ENCODE results near the gene JPT1.

Gene JPT1

DNA sequence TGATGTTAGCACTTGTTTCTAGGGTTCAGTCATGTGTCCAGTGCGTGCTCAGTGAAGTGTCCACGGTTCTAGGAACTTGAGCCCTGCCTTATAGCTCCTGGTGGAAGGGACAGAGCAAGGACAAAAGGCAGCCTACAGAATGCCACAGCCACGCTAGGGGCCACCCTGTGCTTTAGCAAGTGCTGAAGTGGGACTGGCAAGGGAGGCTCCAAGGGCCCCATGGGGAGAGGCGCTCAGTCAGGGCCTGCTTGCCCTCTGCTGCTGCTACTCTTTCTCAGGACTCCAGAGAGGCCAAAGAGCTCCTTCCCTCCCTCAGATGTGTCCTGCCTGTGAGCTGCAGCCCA, 29.5 kb downstream of the JPT1 start:
- Histone ChIP-seq H3K9ac (ENCODE audit: low read depth, low read length, poor library complexity, severe bottlenecking) (no peak overlapping the region), H3K79me2 (ENCODE audit: insufficient read depth, low read length) (peaks cover 4% of the 10 kb centered on the region; the same call in 1 of the 2 replicates), H3K36me3 (ENCODE audit: insufficient read depth, low read length) (peaks cover 2% of the 10 kb centered on the region; the same call in 1 of the 2 replicates), H3K9me2 (replicated peaks; ENCODE audit: low read depth, low read length) (no peaks in the 10 kb centered on the region), H3K4me2 (ENCODE audit: low read depth, low read length, poor library complexity, severe bottlenecking) (no peak overlapping the region), H2AFZ (ENCODE audit: low read length) (no peak overlapping the region), H3K9me3 (ENCODE audit: insufficient read depth, low read depth, low read length) (no peaks in the 10 kb centered on the region), H4K20me1 (ENCODE audit: insufficient read depth, low read length, poor library complexity, severe bottlenecking) (peaks cover 3% of the 10 kb centered on the region), H3K4me3 (ENCODE audit: low read length, poor library complexity, severe bottlenecking) (no peak overlapping the region), H3K27me3 (ENCODE audit: insufficient read depth, low read length, poor library complexity, severe bottlenecking) (no peaks in the 10 kb centered on the region), H3F3A (ENCODE audit: low read depth) (no peaks in the 10 kb centered on the region), H3K4me1 (ENCODE audit: insufficient read depth, low read length, poor library complexity, severe bottlenecking) (peaks cover 11% of the 10 kb centered on the region)
- TF ChIP-seq CTCF (conservative IDR thresholded peaks at IDR 0.05; ENCODE audit: low read length) = no peak
- no peak for TF ChIP-seq EZH2phosphoT487 (IDR thresholded peaks at IDR 0.05; ENCODE audit: borderline replicate concordance)

DNA sequence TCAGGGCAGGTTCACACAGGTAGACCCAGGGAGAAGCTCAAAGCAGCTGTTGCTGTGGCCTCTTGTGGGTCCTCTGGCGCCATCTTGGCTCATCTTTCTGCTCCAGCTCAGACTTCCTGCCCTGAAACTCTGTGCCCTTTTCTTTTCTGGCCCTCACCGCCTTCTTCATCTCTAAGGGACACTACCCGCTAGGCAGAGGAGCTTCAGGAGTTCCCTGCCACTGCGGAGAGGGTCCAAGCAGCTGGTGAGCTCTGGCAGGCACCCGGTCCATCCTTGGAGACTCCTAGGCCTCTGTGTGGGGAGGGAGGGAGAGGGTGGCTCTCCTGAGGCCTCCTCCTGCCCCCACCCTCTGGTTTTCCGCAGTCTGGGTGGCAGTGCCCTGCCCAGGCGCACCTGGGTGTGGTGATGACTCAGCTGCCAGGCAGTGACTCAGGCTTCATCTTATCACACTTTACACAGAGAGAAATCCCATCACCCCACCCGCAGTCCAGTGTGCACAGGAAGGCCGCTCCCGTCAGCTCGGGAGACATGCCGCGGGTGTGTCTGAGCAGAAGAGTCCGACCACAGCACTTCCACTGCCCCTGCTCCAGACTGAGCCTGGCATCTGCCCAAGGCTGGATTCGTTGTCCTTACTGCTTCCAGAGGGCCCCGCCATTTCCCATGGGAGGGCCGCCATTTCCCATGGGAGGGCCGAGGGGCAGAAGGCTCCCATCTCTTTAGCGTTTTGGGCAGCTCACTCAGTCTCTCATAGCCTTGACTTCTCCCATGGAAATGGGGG, 30.1 kb downstream of the JPT1 start:
- H3K9me3 ChIP-seq (ENCODE audit: insufficient read depth, low read depth, low read length) = no peaks in the 10 kb centered on the region
- no peaks in the 10 kb centered on the region; the same call in 1 of the 2 replicates for H3K36me3 ChIP-seq (ENCODE audit: insufficient read depth, low read length)
- H3K79me2 ChIP-seq (ENCODE audit: insufficient read depth, low read length) = no peaks in the 10 kb centered on the region
- no peaks in the 10 kb centered on the region for H3F3A ChIP-seq (ENCODE audit: low read depth)
- H4K20me1 ChIP-seq (ENCODE audit: insufficient read depth, low read length, poor library complexity, severe bottlenecking) = no peaks in the 10 kb centered on the region
- H3K27me3 ChIP-seq (ENCODE audit: insufficient read depth, low read length, poor library complexity, severe bottlenecking) = no peaks in the 10 kb centered on the region
- peaks cover 11% of the 10 kb centered on the region for H3K4me1 ChIP-seq (ENCODE audit: insufficient read depth, low read length, poor library complexity, severe bottlenecking)
- H3K9ac ChIP-seq (ENCODE audit: low read depth, low read length, poor library complexity, severe bottlenecking) = no peak overlapping the region
- no peak overlapping the region for H3K4me2 ChIP-seq (ENCODE audit: low read depth, low read length, poor library complexity, severe bottlenecking)
- no peaks in the 10 kb centered on the region for H3K9me2 ChIP-seq (replicated peaks; ENCODE audit: low read depth, low read length)
- TF ChIP-seq EZH2phosphoT487 (IDR thresholded peaks at IDR 0.05; ENCODE audit: borderline replicate concordance) = no peak
- no peak for TF ChIP-seq CTCF (conservative IDR thresholded peaks at IDR 0.05; ENCODE audit: low read length)
- H2AFZ ChIP-seq (ENCODE audit: low read length) = no peak overlapping the region
- H3K4me3 ChIP-seq (ENCODE audit: low read length, poor library complexity, severe bottlenecking) = no peak overlapping the region

GRCh38 chr17:75118307-75118706, 36.0 kb downstream of the JPT1 start:
- Histone ChIP-seq H3K9me2 (replicated peaks; ENCODE audit: low read depth, low read length) (no peaks in the 10 kb centered on the region), H2AFZ (ENCODE audit: low read length) (no peak overlapping the region), H4K20me1 (ENCODE audit: insufficient read depth, low read length, poor library complexity, severe bottlenecking) (no peaks in the 10 kb centered on the region), H3K9ac (ENCODE audit: low read depth, low read length, poor library complexity, severe bottlenecking) (no peak overlapping the region), H3K9me3 (ENCODE audit: insufficient read depth, low read depth, low read length) (no peaks in the 10 kb centered on the region), H3K36me3 (ENCODE audit: insufficient read depth, low read length) (no peaks in the 10 kb centered on the region; the same call in 1 of the 2 replicates), H3K4me3 (ENCODE audit: low read length, poor library complexity, severe bottlenecking) (no peak overlapping the region), H3F3A (ENCODE audit: low read depth) (no peaks in the 10 kb centered on the region), H3K79me2 (ENCODE audit: insufficient read depth, low read length) (peaks cover 14% of the 10 kb centered on the region), H3K27me3 (ENCODE audit: insufficient read depth, low read length, poor library complexity, severe bottlenecking) (no peaks in the 10 kb centered on the region), H3K4me1 (ENCODE audit: insufficient read depth, low read length, poor library complexity, severe bottlenecking) (peaks cover 11% of the 10 kb centered on the region), H3K4me2 (ENCODE audit: low read depth, low read length, poor library complexity, severe bottlenecking) (no peak overlapping the region)
- TF ChIP-seq CTCF (conservative IDR thresholded peaks at IDR 0.05; ENCODE audit: low read length) (no peak), EZH2phosphoT487 (IDR thresholded peaks at IDR 0.05; ENCODE audit: borderline replicate concordance) (no peak)

Measured in Loucy (cell line).